GM13977 (cell line): Measurements from ENCODE around the gene UBAP1.
"Not testable (repeated sequence)": the region's sequence is repeated elsewhere in the genome, so short reads cannot be mapped to it uniquely, and the experiment has no call there.

ENCODE experiments used
- DNase-seq: peaks from one replicate; pipeline ENCODE4 v3.0.0; 2012; ENCODE audit warnings: low spot score
- CTCF ChIP-seq: IDR thresholded peaks from 2 replicates; pipeline ENCODE4 v1.5.1; 2012; ENCODE audit warnings: mild to moderate bottlenecking, control low read depth; ENCODE audit not compliant: insufficient read depth; ENCODE audit errors: extremely low read depth, missing control alignments
- in situ Hi-C: fragments of 300-500 bp; cut with MboI; formaldehyde crosslinking; loops from one replicate; pipeline ENCODE4 v1.12.0; 2022; ENCODE audit warnings: low sequenced_read_pairs, low pct_unique_long_range_greater_than_20kb, mixed read lengths, inconsistent platforms; ENCODE audit not compliant: unreplicated experiment

UBAP1 gene

GRCh38 chr9:34282096-34282495 is 103.3 kb downstream of the UBAP1 start:
- TF ChIP-seq CTCF, result no peak
- in situ Hi-C loops, result no loop called here
- DNase-seq, result no peak

- in situ Hi-C loops, result no loop called here
- no peak for TF ChIP-seq CTCF
- DNase-seq, result no peak
Measured at GRCh38 chr9:34289159-34289558, 110.3 kb downstream of the UBAP1 start.

- DNase-seq, result no peak
- TF ChIP-seq CTCF, result no peak
- in situ Hi-C loops, result no loop called here
Measured at GRCh38 chr9:34291023-34291422, 112.2 kb downstream of the UBAP1 start.

- in situ Hi-C loops, result no loop called here
- no peak for DNase-seq
- TF ChIP-seq CTCF, result no peak
Measured at GRCh38 chr9:34291423-34291822, 112.6 kb downstream of the UBAP1 start.

- TF ChIP-seq CTCF, result no peak
- in situ Hi-C loops, result no loop called here
- no peak for DNase-seq
Measured at GRCh38 chr9:34292552-34292951, 113.7 kb downstream of the UBAP1 start.

- in situ Hi-C loops, DNase-seq: not testable (repeated sequence)
Measured at GRCh38 chr9:34301064-34301463, 122.2 kb downstream of the UBAP1 start.
